ENCODE results near the gene ARRB2. TPM values are rescaled to one million over a fixed set of nuclear protein-coding genes. Genes with fewer than 3 reads are reported as not detected.

The ARRB2 gene
- total and polyA plus RNA-seq, 2 of the 13 experiments (the other 11 are each of a cell fraction or from before 2014, with no cell fraction given), result 21.5 to 49.2 TPM

- TF ChIP-seq HNRNPL (IDR thresholded peaks at IDR 0.05; ENCODE audit: low read depth, low read length), result peak; percentile 87
- TF ChIP-seq NFIB (CRISPR knock-in tag; IDR thresholded peaks at IDR 0.05; ENCODE audit: borderline replicate concordance), result no peak
- peak; percentile 38; the same call in 1 of the 2 replicates for TF ChIP-seq MED1 (CRISPR knock-in tag; IDR thresholded peaks at IDR 0.05)
- TF ChIP-seq PCBP1 (IDR thresholded peaks at IDR 0.05; ENCODE audit: borderline replicate concordance, low read depth, low read length), result no peak
- TF ChIP-seq HOXA3 (CRISPR knock-in tag; IDR thresholded peaks at IDR 0.05), result 0 out of 2 replicates have a peak, but pooled peaks have one; percentile 14
- 0 out of 2 replicates have a peak, but pooled peaks have one; percentile 30 for TF ChIP-seq ZBTB38 (CRISPR knock-in tag; IDR thresholded peaks at IDR 0.05)
- no peak for TF ChIP-seq ZBTB33 (CRISPR knock-in tag; IDR thresholded peaks at IDR 0.05)
- TF ChIP-seq RAD21 (CRISPR knock-in tag; IDR thresholded peaks at IDR 0.05), result peak; percentile 46
- TF ChIP-seq ZNF354B (CRISPR knock-in tag; IDR thresholded peaks at IDR 0.05), result 0 out of 2 replicates have a peak, but pooled peaks have one; percentile 23
- TF ChIP-seq CTCF (CRISPR knock-in tag; IDR thresholded peaks at IDR 0.05), result peak; percentile 60
- TF ChIP-seq ZFP91 (CRISPR knock-in tag; IDR thresholded peaks at IDR 0.05; ENCODE audit: borderline replicate concordance), result 0 out of 2 replicates have a peak, but pooled peaks have one; percentile 21
- TF ChIP-seq MAFG (CRISPR knock-in tag; IDR thresholded peaks at IDR 0.05), result no peak
- TF ChIP-seq ZNF589 (CRISPR knock-in tag; conservative IDR thresholded peaks at IDR 0.05), result no peak
- peak; percentile 44 for TF ChIP-seq XRCC5 (optimal IDR thresholded peaks at IDR 0.05; ENCODE audit: low read length)
- TF ChIP-seq KDM5A (IDR thresholded peaks at IDR 0.05; ENCODE audit: borderline replicate concordance, low read length), result no peak
- 0 out of 2 replicates have a peak, but pooled peaks have one; percentile 27 for TF ChIP-seq ZNF891 (CRISPR knock-in tag; IDR thresholded peaks at IDR 0.05)
- peak; percentile 25; the same call in 1 of the 2 replicates for TF ChIP-seq ZFY (CRISPR knock-in tag; IDR thresholded peaks at IDR 0.05)
These were observed 22.7 kb downstream of the ARRB2 start (continued) for GRCh38 chr17:4733073-4733531.

Data from HepG2 (cell line).